Osteocyte (in vitro differentiated cells): Measurements from ENCODE around the gene TDRD12. TPM values are rescaled to one million over a fixed set of nuclear protein-coding genes. Genes with fewer than 3 reads are reported as not detected.

Experiments used
- DNase-seq: peaks from one replicate; pipeline ENCODE4 v3.0.0; 2021; ENCODE audit warnings: mixed read lengths; ENCODE audit not compliant: unreplicated experiment; ENCODE audit errors: extremely low spot score
- H3K27ac Mint-ChIP-seq: one replicate; pipeline ENCODE4 v1.8.0; 2021; ENCODE audit warnings: mild to moderate bottlenecking, mixed read lengths; ENCODE audit not compliant: unreplicated experiment
- H3K27me3 Mint-ChIP-seq: one replicate; pipeline ENCODE4 v1.8.0; 2021; ENCODE audit warnings: mixed read lengths; ENCODE audit not compliant: unreplicated experiment
- H3K36me3 Mint-ChIP-seq: one replicate; pipeline ENCODE4 v1.8.0; 2021; ENCODE audit warnings: mixed read lengths; ENCODE audit not compliant: unreplicated experiment
- H3K4me1 Mint-ChIP-seq: one replicate; pipeline ENCODE4 v1.8.0; 2021; ENCODE audit warnings: mixed read lengths; ENCODE audit not compliant: unreplicated experiment
- H3K4me3 Mint-ChIP-seq: one replicate; pipeline ENCODE4 v1.8.0; 2021; ENCODE audit warnings: mild to moderate bottlenecking, moderate library complexity, mixed read lengths; ENCODE audit not compliant: unreplicated experiment
- H3K9me3 Mint-ChIP-seq: one replicate; pipeline ENCODE4 v1.8.0; 2021; ENCODE audit warnings: mixed read lengths; ENCODE audit not compliant: unreplicated experiment
- CTCF ChIP-seq: fragments of 200-600 bp; sonication (generic); IDR thresholded peaks from 2 replicates; pipeline ENCODE4 v1.5.0; 2021; ENCODE audit warnings: antibody characterized with exemption, mild to moderate bottlenecking, moderate library complexity
- total RNA-seq: library from RNA; stranded (reverse); gene quantifications from 2 replicates; pipeline ENCODE4 v1.2.1, GENCODE V29; 2021

Gene TDRD12
- total RNA-seq, 1 donor from 2014 or later, result 0.11 TPM

DNA sequence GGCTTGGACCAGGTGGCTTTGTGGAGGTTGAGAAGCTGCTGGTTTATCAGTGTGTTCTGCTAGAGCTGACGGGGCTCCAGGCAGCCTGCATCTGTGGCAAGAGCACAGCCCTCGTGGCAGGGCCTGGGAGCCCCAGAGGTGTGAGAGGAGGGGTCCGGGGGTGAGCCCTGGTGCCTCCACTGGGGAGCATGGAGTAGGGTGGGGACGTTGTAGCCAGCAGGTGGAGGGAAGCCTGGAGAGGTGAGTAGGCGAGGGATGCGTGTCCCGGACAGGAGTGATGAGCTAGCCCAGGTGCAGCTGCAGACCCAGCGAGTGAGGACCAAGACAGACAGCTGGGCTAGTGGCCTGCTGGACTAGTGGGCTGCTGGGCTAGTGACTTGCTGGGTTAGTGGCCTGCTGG, 99.0 kb downstream of the TDRD12 start:
- H3K4me1 Mint-ChIP-seq, result no peaks in the 10 kb centered on the region
- H3K9me3 Mint-ChIP-seq, result no peaks in the 10 kb centered on the region
- no peak overlapping the region for H3K27ac Mint-ChIP-seq
- H3K36me3 Mint-ChIP-seq, result no peaks in the 10 kb centered on the region
- H3K27me3 Mint-ChIP-seq, result peaks cover 9% of the 10 kb centered on the region
- no peak for DNase-seq
- TF ChIP-seq CTCF, result no peak
- no peak overlapping the region for H3K4me3 Mint-ChIP-seq

GRCh38 chr19:32819419-32820400, 100.1 kb downstream of the TDRD12 start:
- TF ChIP-seq CTCF, result no peak
- Mint-ChIP-seq H3K36me3 (no peaks in the 10 kb centered on the region), H3K27ac (no peak overlapping the region), H3K27me3 (peaks cover 9% of the 10 kb centered on the region), H3K9me3 (no peaks in the 10 kb centered on the region), H3K4me1 (no peaks in the 10 kb centered on the region), H3K4me3 (no peak overlapping the region)
- DNase-seq, result no peak

- H3K4me3 Mint-ChIP-seq, result no peak overlapping the region
- H3K27me3 Mint-ChIP-seq, result peaks cover 6% of the 10 kb centered on the region
- DNase-seq, result no peak
- no peak for TF ChIP-seq CTCF
- no peaks in the 10 kb centered on the region for H3K4me1 Mint-ChIP-seq
- no peak overlapping the region for H3K27ac Mint-ChIP-seq
- H3K9me3 Mint-ChIP-seq, result no peaks in the 10 kb centered on the region
- no peaks in the 10 kb centered on the region for H3K36me3 Mint-ChIP-seq
Measured at GRCh38 chr19:32822916-32823746, 103.6 kb downstream of the TDRD12 start.

GRCh38 chr19:32823747-32824102, 104.2 kb downstream of the TDRD12 start:
- no peak for TF ChIP-seq CTCF

DNA sequence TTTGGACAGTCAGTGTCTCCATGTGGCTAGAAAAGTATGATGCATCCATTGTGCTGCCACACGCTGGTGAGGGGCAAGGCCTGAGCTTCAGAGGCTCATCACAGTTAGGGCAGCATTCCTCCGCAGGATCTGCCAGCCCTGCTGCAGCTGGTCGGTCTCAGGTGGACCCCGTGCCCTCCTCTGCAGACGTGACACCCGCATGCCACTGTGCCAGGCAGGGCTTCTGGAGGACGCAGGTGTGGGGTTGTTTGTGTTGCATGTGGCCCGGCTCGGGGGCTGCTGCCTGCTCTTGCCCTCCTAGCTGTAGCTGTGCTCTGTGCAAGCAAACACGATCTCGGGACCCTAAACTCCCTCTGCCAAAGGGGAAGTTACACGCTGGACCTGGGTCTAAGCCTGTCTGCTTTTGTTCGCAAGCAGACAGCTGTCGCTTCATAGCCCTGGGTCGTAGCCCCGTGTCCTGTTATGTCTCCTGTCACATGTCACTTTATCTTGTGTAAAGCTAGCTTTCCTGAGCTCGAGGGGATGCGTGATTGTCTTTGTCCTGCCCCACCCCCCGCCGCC, 104.7 kb downstream of the TDRD12 start:
- peaks cover 6% of the 10 kb centered on the region for H3K27me3 Mint-ChIP-seq
- no peak overlapping the region for H3K27ac Mint-ChIP-seq
- no peaks in the 10 kb centered on the region for H3K4me1 Mint-ChIP-seq
- no peaks in the 10 kb centered on the region for H3K36me3 Mint-ChIP-seq
- no peaks in the 10 kb centered on the region for H3K9me3 Mint-ChIP-seq
- TF ChIP-seq CTCF, result no peak
- no peak for DNase-seq
- H3K4me3 Mint-ChIP-seq, result no peak overlapping the region

More at GRCh38 chr19:32823747-32824102, 104.2 kb downstream of the TDRD12 start:
- Mint-ChIP-seq H3K27me3 (peaks cover 6% of the 10 kb centered on the region), H3K27ac (no peak overlapping the region), H3K4me3 (no peak overlapping the region), H3K36me3 (no peaks in the 10 kb centered on the region), H3K4me1 (no peaks in the 10 kb centered on the region), H3K9me3 (no peaks in the 10 kb centered on the region)
- DNase-seq, result no peak
